NCI-H510A (cell line): Measurements from ENCODE around the gene MYEOV.
A peak's percentile ranks its signal among the peaks of the same experiment; 100 is the strongest.

ENCODE experiments used
- DNase-seq: peaks from one replicate; lab custom pipeline; 2025; lab: John Stamatoyannopoulos, UW

MYEOV gene

DNA sequence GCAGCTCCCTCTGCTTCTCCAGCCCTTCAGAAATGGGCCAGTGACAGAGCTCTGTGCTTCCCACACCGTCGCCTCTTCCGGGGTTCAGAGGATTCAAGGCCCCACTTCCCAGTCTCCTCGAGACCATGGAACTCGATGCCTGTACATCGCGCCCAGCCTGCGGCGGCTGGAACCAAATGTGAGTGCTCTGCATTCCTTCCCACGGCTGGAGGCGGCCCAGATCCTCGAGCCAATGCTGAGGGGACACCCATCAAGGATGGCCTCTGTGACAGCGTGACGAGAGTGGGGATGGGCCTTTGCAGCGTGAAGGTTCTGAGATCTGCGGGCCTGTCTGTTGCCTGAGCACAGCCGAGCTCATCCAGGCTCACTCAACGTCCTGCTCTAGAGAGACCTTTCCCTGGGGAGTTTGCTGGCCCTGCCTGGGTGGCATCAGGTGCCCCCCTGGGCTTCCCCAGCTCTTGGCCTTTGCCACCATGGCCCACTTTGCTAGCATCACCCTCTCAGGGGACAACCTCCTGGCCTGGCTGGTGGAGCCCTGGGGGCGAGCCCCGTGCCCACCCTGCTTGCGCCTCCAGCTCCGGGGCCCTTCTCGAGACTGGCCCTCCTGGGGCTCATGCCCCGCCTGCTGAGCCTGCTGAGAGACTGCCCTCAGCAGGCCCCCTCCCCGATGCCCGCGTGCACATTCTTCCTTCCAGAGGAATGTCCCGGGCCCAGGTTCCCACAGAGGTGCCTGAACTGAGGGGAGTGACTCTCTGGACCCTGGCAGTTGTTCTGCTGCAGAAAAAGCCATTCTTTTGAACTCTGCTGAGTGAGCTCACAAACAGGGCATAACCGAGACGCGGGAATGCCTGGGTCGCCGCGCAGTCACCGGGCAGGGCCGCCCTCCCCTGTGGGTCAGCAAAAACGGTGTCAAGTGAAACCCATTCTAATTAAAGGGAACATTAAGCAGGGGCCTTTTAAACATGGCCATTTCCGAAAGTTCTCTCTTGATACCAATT is 7.3 kb upstream of the MYEOV start:
- DNase-seq = no peak

DNA sequence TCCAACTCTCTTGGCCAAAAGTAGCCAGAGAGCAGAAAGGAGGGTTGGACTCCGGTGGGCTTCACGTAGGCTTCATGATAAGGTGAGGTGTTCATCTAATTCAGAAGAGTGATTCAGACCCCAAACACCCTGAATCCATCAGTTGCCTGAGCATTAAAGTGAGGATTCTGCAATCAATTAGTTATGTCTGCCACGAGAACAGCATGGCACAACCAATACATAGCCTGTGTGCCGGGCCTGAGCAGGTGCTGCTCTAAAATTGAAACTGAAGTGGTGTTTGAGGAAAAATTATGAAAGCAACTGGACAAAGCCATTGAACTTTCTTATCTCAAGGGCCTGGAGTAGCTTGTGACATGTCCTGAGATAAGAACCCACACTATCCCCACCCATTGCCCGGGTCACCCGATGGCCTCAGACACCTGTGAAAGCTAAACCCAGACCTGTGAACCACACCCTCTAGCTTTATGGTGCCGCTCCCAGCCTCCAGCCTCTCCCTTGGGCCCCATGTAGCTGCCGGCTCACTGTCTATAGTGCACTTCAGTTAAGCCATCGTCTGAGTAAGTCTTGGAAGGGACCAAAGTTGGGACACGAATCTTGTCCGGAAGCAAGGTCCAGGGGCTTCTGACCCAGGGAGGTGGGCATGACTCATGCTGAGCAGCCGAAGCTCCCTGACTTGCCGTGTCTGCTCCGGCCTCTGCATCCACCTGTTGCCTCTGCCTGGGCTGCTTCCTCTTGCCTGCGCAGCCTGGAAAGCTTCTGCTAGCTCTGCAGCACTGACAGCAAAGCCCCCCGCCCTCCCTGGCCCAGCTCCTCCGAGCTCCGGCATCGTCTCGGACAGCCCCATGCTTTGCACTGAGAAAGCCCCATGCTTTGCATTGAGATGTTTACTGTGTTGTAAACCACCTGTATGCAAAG is 5.7 kb upstream of the MYEOV start:
- no peak for DNase-seq

DNA sequence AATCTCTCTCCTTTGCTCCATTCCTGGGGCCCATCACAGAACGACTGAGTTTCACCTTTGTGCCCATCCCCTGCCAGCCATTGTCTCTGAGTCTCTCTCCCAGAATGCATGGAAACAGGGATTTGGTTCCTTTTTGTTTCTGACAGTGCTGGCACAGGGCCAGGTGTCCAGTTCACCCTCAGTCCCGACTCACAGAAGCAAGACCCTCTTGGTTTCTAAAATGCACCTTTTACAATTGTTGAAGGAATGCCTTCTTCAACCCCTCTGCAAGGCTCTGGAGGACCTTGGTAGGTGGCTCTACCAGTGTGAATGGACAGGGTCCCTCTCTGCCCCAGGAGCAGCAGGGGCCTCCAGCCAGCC is 5.1 kb upstream of the MYEOV start:
- DNase-seq = no peak

DNA sequence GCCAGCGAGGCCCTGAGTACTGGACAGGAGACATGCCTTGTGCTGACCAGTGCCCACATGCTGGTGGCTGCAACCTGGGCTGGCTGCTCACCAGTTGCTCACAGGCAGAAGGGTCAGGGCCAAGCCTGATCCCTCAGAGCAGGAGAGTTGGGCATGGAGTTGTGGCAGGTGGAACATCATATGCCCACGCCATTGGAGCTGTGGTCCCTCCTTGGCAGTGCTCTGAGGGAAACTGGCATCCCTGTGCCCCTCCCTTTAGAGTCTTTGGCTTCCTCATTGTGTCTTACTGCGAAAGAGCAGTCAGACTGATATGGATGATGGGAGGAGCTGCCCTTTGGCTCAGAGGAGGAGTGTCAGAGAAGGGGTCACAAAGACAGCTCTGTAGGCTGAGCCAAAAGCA is 3.1 kb upstream of the MYEOV start:
- DNase-seq = no peak

DNA sequence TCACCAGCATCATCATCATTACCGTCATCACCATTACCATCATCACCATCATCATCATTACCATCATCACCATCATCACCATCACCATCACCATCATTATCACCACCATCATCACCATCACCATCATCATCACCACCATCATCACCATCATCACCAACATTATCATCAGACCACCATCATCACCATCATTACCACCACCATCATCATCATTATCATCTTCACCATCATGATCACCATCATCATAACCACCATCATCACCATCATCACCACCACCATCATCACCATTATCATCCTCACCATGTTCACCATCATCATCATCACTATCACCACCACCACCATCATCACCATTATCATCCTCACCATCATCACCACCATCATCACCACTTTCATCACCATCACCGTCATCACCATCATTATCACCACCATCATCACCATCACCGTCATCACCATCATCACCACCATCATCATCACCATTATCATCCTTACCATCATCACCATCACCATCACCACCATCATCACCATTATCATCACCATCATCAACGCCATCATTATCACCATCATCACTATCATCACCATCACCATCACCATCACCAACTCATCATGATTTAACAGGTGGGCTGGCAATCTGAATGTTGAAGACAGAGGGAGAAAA is 2.4 kb upstream of the MYEOV start:
- DNase-seq = no peak

DNA sequence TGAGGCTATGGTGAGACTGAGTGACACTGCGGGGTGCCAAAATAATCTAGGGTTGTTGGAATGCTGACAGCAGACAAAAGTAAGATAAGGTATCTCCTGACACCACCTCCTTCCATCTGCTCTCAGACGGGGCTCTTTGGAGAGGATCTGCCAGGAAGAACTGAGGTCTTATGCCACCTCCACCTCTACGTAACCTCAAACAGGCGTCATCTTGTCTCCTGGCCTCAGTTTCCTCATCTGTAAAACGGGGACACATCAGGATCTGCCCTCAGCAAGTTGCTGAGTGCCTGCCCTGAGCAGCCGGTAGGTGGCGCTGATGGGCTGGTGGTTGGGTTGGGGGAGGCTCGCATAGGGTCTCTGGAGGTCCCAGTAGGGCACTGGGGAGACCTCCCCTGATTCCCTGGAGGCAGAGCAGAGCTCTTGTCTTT is 1.7 kb upstream of the MYEOV start:
- DNase-seq = no peak

DNA sequence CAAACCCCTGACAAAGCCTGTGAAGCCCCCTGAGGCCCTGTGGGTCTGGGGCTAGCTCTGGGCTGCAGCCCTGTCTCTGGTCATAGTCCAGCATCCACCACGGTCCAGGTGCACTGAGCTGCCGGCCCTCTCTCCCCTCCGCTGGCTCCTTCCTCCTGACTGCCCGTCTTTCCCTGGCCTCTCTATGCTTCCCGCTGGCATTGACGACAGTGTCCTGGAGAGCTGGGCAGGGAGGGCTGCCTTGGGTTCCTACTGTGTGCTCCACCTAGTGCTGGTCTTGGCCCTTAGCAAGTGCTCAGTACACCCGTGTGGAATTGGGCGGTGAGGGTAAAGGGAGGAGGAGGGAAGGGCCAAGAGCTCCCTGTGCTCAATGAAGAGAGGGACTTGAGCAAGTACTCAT is 868 bp upstream of the MYEOV start:
- DNase-seq = no peak

DNA sequence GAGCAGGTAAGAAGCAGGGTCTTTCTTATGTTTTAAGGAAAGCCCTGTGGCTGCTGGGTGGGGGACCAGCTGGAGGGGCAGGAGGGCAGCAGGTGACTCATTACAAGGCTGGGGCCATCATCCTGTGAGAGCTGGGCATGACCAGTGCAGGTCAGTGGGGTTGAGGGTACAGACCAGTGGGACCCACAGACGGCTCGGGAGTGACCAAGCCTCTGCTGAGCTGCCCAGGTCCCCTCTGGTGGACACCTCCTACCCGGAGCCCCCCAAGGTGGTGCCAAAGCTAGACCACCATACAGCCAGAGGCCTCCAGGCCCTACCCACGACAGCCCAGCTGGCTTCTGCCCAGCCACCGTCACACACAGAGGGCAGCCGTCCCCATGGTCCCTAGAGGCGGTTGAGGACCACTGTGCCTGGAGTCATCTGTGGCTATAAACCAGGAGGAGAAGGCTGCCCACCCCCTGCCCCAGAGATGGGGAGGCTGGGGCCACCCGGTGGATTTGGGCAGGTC is 670 bp downstream of the MYEOV start:
- no peak for DNase-seq

DNA sequence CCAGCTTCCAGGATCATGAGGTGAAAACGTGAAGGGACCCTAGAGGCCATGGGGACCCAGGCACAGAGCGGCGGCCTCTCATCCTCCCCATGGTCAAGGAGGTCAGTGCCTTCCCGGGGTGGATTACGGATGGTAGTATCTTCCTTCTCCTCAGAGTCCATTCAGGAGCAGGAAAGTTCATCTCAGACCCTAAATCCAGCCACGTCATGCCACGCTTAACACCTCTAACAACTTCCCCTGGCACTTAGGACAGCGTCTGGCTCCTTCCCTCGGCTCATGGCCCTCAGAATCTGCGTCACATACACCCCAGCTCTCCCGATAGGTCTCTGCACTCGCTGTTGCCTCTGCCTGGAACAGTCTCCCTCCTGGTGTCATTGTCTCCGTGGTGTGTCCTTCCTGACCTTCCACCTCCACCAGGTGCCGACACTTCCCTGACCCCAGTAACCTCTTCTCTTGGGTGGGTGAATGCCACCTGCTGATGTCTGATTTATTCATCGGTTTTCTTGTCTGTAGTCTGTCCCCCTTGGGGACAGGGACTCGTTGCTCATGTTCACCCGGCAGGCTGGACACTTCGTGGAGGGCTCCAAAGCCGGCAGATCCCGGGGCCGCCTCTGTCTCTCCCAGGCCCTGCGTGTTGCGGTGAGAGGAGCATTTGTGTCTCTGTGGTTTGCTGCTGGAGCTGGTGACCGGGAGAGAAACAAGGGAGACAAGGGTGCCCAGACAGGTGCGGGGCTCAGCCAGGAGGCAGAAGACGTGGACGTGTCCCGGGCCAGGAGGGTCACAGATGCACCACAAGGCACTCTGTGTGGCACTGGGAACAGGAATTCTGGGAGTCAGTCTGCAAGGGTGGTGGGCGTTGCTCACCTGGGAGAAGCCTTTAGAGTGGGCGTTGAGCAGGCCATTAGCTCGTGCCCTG is 1.4 kb downstream of the MYEOV start:
- DNase-seq = no peak

DNA sequence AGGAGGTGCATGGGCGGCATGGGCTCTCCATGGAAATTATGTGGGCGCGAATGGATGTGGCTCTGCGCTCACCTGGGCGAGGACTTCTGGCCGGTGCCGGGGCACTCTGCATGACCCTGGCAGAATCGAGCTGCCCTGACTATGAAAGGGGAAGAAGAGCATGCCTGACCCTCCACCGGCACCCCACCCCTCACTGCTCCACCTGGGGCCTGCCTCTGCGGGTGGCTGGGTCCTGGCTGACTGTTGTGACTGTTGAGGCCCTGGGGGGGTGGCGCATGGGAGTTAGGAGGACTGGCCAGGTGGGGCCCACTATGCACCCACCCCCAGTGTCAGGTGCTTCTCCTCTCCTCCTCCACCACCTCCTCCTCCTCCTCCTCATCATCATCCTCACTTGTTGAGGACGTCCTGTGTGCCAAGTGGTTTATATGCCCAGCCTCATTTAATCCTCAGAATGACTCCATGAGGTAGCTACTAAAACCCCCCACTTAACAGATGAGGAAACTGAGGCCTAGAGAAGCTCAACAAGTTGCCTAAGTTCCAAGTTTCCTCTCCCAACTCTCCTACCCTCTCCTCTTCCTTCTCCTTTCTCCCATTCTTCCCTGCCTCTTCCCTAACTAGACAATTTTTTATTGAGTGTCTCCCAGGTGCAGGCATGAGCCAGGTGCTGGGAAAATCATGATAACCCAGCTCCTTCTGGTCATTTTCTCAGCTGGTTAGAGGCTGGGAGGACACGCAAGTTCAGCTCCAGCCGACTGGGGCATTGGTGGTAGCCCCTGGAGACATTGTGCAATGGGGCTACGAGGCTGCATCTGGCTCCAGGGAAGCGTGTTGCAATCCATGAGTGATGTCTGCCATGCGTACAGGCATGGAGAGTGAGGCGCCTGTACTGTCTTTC is 2.3 kb downstream of the MYEOV start:
- DNase-seq = no peak

DNA sequence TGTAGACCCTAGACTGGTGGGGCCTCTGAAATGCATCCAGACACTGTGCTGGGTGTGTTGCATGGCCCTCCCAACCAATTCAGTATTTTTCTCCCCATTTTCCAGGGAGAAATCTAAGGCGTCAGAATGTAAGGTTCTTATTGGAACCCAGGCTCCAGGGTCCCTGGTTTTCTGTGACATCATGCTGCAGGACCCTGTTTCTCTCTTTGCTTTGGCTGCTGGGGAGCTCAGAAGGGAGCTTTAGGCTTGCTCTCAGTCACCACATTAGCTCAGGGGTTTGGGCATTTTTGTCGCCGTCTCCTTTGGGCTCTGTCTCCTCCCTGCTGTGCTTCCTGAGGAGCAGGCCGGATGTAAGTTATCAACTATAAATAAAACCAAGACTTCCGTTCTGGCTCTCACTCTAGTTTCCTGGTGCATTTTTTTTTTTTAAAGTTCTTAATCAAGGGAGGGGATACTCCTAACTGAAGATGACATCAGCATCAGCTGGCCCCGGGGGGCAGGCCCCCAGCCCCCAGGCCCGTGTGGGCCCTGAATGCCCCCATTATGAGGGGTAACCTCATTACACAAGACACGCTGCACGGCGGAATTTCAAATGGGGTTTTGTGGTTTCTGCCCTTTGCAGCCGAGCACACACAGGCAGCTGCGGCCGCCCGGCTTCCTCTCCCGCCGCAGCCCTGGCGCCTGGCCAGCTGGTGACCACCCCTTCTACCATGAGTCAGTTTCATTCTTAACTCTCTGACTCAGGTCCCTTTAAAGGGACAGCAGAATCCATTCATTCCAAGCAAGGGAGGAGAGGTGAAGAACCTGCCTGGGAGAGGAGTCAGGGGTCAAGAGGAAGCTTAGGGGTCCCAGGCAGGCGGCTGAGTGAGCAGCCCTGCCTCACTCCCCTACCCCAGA is 3.2 kb downstream of the MYEOV start:
- peak; percentile 18 for DNase-seq

DNA sequence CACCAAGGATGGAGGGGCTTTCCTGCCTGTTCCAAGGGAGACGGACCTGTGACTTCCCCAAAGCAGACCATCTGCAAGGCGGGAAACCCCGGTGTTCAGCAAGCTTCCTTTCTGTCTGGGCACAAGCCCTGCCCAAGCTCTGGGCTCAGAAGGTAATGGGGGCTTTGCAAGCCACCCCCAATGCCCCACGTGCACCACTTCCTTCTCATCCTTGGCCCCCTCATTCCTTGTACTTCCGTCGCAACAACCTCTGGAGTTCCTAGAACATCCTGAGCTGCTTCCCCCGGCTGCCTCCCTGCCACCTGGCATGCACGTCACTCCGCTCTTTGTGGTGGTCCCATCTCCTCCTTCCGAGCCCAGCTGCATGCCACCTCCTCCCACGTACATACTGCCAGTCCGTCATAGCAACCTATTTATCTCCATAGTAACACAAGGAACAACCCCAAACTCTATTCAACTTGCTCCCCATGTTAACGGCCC is 3.9 kb downstream of the MYEOV start:
- DNase-seq = no peak

DNA sequence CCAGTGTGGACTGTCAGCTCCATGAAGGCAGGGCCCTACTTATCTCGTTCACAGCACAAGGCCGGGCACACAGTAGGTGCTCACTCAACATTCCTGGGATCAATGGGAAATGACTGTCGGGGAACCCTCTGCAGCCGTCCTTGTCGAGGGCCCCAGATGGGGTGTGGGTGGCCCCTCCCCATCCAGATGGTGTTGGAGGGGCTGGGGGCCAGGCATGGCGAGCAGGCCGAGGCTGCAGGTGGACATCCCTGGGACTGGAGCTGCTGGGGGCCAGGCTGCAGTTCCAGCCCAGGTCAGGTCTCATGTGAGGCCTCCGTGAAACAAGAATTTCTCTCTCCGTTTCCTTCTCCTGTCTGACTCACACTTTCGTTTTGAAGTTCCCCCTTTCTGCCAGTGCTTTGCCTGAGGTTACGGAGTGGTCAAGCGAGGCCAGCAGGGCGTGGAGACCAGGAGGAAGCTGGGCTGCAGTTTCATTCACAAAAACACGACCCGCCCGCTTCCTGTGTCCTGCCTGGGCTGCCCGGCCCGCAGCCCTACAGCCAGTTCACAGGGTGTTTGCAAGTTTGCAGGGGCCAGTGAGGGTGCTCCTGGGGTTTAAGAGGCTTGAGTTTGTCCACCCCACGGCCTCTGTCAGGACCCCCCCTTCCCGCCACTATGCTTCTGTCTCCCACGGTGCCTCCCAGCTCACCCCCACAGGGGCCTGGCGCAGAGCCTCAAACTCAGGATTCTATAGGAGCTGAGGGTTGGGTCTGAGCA is 4.5 kb downstream of the MYEOV start:
- DNase-seq = no peak

DNA sequence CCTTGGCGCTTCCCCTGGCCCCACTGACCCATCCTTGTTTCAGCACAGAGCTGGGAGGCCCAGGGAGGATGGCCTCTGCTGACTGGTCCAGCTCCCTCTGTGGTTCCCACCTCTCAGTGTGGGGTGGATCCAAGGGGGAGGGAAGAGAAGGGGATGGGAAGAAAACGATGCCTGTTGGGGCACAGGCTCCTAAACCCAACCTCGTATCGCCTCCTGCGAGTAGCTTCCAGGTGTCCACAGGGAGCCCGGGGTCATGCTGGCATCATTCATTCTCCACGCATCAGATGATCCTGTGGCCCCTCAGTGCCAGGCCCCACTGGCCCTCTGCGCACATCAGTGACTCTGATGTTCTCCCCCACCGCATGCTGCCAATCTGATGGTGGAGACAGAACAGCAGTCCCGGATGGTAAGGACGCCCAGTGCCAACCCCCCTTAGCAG is 5.1 kb downstream of the MYEOV start:
- DNase-seq = no peak

DNA sequence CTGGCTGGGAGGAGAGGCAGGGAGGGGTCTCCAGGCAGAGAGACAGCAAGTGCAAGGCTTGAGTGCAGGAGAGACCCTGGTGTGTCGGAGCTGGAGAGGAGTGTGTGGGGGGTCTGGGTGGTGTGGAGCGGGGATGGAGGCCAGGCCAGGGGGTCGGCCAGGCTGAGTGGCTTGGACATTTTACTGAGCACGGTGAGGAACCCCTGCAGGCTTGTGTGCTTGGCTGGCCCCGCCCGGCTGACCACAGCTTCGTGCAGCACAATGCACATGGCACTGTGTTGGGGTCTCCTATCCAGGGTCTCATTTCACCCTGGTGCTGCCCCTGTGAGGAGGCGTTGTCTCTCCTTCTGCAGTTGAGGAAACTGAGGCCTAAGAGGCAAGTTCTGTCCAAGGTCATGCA is 5.6 kb downstream of the MYEOV start:
- no peak for DNase-seq

DNA sequence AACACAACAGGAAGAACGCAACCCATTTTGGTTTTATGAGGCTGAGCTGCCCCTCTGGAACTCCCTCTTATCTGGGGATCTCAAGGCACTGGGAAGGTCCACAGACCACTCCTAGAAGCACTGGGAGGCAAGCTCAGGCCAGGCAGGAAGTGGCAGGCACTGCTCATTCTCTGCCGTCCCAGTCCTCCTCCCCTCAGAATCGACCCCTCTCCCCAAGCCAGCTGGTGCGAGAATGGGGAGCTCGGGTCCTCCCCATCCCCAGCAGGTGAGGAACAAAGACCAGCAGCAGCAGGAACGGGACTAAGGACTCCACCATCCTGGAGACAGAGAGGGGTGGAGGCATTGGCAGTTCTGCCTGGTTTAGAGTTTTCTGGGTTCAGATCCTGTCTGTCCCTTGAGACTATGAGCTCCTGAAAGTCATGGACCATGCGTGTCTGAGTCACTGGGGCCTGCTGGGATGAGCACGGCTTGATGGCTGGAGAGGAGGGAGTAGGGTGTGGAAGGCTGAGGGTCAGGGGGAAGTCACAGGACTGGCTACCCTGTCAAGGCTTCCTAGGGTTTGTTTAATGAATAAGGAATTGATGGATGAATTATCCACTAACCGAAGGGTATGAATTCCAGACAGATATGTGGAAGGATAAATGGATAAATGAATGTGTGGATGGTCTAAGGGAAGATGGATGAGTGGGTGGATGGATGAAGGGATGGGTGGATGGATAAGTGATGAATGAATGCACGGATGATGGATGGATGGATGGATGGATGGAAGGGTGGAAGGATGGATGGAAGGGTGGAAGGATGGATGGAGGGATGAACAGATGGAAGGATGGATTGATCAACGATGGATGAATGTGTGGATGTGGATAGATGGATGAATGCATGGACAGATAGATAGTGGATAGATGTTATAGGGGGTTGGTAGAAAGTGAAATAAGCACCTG is 6.4 kb downstream of the MYEOV start:
- DNase-seq = no peak

DNA sequence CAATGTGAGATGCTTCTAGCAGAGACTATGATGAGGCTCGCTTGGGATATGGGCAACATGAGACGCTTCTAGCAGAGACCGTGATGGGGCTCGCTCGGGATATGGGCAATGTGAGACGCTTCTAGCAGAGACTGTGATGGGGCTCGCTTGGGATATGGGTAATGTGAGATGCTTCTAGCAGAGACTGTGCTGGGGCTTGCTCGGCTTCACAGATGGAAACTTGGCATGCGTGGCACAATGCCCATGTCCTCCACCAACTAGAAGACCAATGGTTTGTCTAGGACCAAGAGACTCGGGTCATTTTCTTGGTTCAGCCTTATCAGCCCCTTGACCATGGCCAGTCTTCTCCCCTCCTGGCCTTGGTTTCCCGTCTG is 7.1 kb downstream of the MYEOV start:
- no peak for DNase-seq
